CD4-positive, alpha-beta T cell treated with Interleukin-17A for 1 hour (primary cell): ENCODE data around the gene PRSS16.
"Not testable (repeated sequence)": the region's sequence is repeated elsewhere in the genome, so short reads cannot be mapped to it uniquely, and the experiment has no call there.

Source experiments
- DNase-seq: peaks from one replicate; pipeline ENCODE4 v3.0.0-alpha.2; 2020

The PRSS16 gene

GRCh38 chr6:27250277-27251111, 3.0 kb downstream of the PRSS16 start:
- DNase-seq = no peak

GRCh38 chr6:27251112-27251605, 3.7 kb downstream of the PRSS16 start:
- peak; percentile 66 for DNase-seq

- peak; percentile 74 for DNase-seq
These were observed 4.2 kb downstream of the PRSS16 start for GRCh38 chr6:27251606-27252251.

GRCh38 chr6:27254566-27254965, 7.1 kb downstream of the PRSS16 start:
- DNase-seq = no peak

GRCh38 chr6:27255866-27256265, 8.4 kb downstream of the PRSS16 start:
- DNase-seq = no peak

- DNase-seq = no peak
These were observed 12.9 kb downstream of the PRSS16 start for GRCh38 chr6:27260369-27260768.

- DNase-seq = no peak
These were observed 13.4 kb downstream of the PRSS16 start for GRCh38 chr6:27260836-27261375.

- no peak for DNase-seq
These were observed 16.4 kb downstream of the PRSS16 start for GRCh38 chr6:27263886-27264285.

GRCh38 chr6:27267003-27267402, 19.5 kb downstream of the PRSS16 start:
- not testable (repeated sequence) for DNase-seq

- DNase-seq = no peak
These were observed 20.4 kb downstream of the PRSS16 start for GRCh38 chr6:27267857-27268434.

- no peak for DNase-seq
These were observed 21.3 kb downstream of the PRSS16 start for GRCh38 chr6:27268803-27269202.

- DNase-seq = no peak
These were observed 26.3 kb downstream of the PRSS16 start for GRCh38 chr6:27273783-27274182.

- no peak for DNase-seq
These were observed 27.8 kb downstream of the PRSS16 start for GRCh38 chr6:27275025-27275956.

- DNase-seq = no peak
These were observed 32.1 kb downstream of the PRSS16 start for GRCh38 chr6:27279513-27280063.

GRCh38 chr6:27280064-27280539, 32.6 kb downstream of the PRSS16 start:
- peak; percentile 27 for DNase-seq

GRCh38 chr6:27280540-27281000, 33.1 kb downstream of the PRSS16 start:
- DNase-seq = no peak

- DNase-seq = no peak
These were observed 33.6 kb downstream of the PRSS16 start for GRCh38 chr6:27281105-27281539.

- DNase-seq = no peak
These were observed 34.1 kb downstream of the PRSS16 start for GRCh38 chr6:27281569-27281968.

- no peak for DNase-seq
These were observed 35.8 kb downstream of the PRSS16 start for GRCh38 chr6:27283279-27283678.

- DNase-seq = no peak
These were observed 38.6 kb downstream of the PRSS16 start for GRCh38 chr6:27286141-27286540.

- DNase-seq = no peak
These were observed 40.2 kb downstream of the PRSS16 start for GRCh38 chr6:27287751-27288135.
